ENCODE measurements around the gene DYNC1LI1. TPM values are rescaled to one million over a fixed set of nuclear protein-coding genes. Genes with fewer than 3 reads are reported as not detected.

The DYNC1LI1 gene
- total RNA-seq, 1 experiment from 2014 or later = 56.2 TPM

DNA sequence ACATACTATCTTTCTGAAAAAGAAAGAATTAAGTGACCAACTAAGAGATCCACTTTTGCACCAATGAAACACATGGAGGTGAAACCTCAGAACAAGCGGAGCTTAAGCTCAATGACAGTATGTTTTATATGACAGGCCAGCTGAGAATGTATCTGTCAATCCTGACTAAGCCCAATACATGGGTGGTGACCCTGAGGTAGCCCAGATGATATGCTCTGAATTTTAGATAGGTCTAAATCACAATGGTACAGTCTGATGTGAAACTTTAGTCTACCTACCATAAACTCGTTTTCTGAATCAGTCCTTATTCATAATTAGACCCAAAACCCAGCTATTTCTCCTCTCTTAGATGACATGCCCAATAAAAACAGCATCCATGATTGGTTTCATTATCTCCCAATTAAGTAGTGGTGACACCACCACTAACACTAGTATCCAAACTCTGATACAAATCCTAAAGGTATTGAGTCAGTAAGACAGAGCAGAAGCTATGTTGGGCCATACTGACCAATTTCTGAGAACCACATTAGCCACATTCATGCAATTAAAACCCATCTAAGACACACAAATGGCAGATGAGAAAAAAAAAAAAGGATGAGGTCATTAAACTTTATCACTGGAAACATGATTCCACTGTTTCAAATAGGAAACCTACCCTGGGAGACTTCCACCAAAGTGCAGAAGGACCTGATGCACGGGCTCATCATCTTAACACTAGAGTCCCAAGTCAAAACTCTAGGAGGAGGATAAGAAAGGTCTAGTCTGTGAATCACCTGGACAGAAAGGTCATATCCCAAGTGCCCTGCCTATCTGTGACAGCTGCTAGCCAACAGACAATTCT is 88.6 kb downstream of the DYNC1LI1 start:
- Histone ChIP-seq H3K4ac (ENCODE audit: low read depth, low read length) (no peak overlapping the region), H3K4me2 (ENCODE audit: insufficient read depth, insufficient read length, low read length) (no peak overlapping the region), H3K23me2 (ENCODE audit: insufficient read length, low read depth, low read length, poor library complexity, severe bottlenecking) (no peaks in the 10 kb centered on the region), H3K56ac (ENCODE audit: insufficient read length, low read depth, low read length) (no peak overlapping the region), H3K14ac (ENCODE audit: insufficient read depth, low read length) (no peak overlapping the region), H3K79me1 (ENCODE audit: insufficient read depth, low read depth, low read length, poor library complexity, severe bottlenecking) (no peaks in the 10 kb centered on the region), H3K4me1 (ENCODE audit: insufficient read depth, low read length) (no peaks in the 10 kb centered on the region), H3K27me3 (ENCODE audit: insufficient read depth, low read length) (no peaks in the 10 kb centered on the region), H3K18ac (ENCODE audit: insufficient read length, low read depth, low read length) (no peak overlapping the region), H2BK5ac (ENCODE audit: insufficient read length, low read length) (no peak overlapping the region), H3K23ac (ENCODE audit: insufficient read length, low read depth, low read length) (no peak overlapping the region), H2BK120ac (ENCODE audit: low read depth, low read length, poor library complexity, severe bottlenecking) (no peak overlapping the region), H3K27ac (ENCODE audit: insufficient read length, low read depth, low read length) (no peak overlapping the region), H3T11ph (ENCODE audit: low read length) (no peak overlapping the region), H4K20me1 (ENCODE audit: control insufficient read depth, insufficient read depth, insufficient read length) (no peaks in the 10 kb centered on the region), H4K5ac (ENCODE audit: insufficient read length, low read depth, low read length) (no peak overlapping the region), H2AK5ac (ENCODE audit: insufficient read length, low read length) (no peak overlapping the region), H3K9me3 (ENCODE audit: control insufficient read depth, low read depth, low read length) (no peaks in the 10 kb centered on the region), H3K79me2 (ENCODE audit: insufficient read depth, low read length) (no peaks in the 10 kb centered on the region), H4K8ac (replicated peaks; ENCODE audit: insufficient read length, low read depth, low read length) (no peak overlapping the region), H4K91ac (ENCODE audit: insufficient read length, low read depth, low read length) (no peak overlapping the region), H3K9ac (ENCODE audit: extremely low read depth, insufficient read length, low read length) (no peak overlapping the region), H2BK12ac (ENCODE audit: insufficient read length, low read depth, low read length) (no peak overlapping the region), H2BK15ac (ENCODE audit: low read depth, low read length) (no peak overlapping the region), H2BK20ac (ENCODE audit: low read depth, low read length, poor library complexity, severe bottlenecking) (no peak overlapping the region), H2AFZ (ENCODE audit: low read length) (no peak overlapping the region)
- no CpG with 5 or more reads among the region's 3 CpGs for WGBS (ENCODE audit: extremely low coverage, insufficient read length, low lambda C conversion rate)
- Mint-ChIP-seq H3K36me3 (ENCODE audit: insufficient read depth in 1 of 3, low read depth in 3 of 3) (peaks cover 9 to 39% (median 30%) of the 10 kb centered on the region in 3 experiments; a peak in 6 of 7 replicates), H3K27me3 (ENCODE audit: low read depth) (no peaks in the 10 kb centered on the region), H3K4me1 (no peaks in the 10 kb centered on the region), H3K9me3 (no peaks in the 10 kb centered on the region), H3K4me3 (no peak overlapping the region), H3K27ac (no peak overlapping the region)
- TF ChIP-seq CTCF (conservative IDR thresholded peaks at IDR 0.05) = no peak
- DNase-seq = no peak

All from H9 (cell line).